A549 (cell line): ENCODE measurements around the gene PDE6D. TPM values are rescaled to one million over a fixed set of nuclear protein-coding genes. Genes with fewer than 3 reads are reported as not detected.

Experiments used
- ATAC-seq, 2 experiments: fragments of 200-7000 bp in 1 of 2; fragments of >200 bp in 1 of 2; cut with Nextera tagmentation in 1 of 2; cut with Tn5 transposase in 1 of 2; 3 replicates each; pipeline versions ENCODE4 v1.8.0 to v1.9.1; 2018 to 2020; ENCODE audit warnings: mild to moderate bottlenecking in 1 of 2, moderate library complexity in 1 of 2
- CTCF ChIA-PET: fragments of 300-600 bp; sonication (Branson Sonifier 250); formaldehyde crosslinking; extraction: SDS; loops from one replicate; lab custom pipeline; 2021; ENCODE audit warnings: antibody characterized with exemption, inconsistent platforms; lab: Yijun Ruan, JAX
- POLR2A ChIA-PET: fragments of 350-600 bp; formaldehyde crosslinking; extraction: SDS; loops from one replicate; lab custom pipeline; 2021; ENCODE audit warnings: antibody characterized with exemption, inconsistent platforms; lab: Yijun Ruan, JAX
- DNase-seq, 2 experiments: peaks; one replicate each; pipeline versions ENCODE4 v3.0.0 to v3.0.0-alpha.2; 2011 to 2016; ENCODE audit warnings: low read depth in 1 of 2, low spot score in 1 of 2
- FAIRE-seq: peaks from 2 replicates; lab custom pipeline; 2011; peaks lifted over from hg19 to GRCh38; lab: Jason Lieb, UNC
- H3K27ac ChIP-seq, 2 experiments: fragments of >200 bp; sonication (Bioruptor Twin); formaldehyde crosslinking; 3 replicates each; pipeline ENCODE4 v1.5.1; 2016 to 2017
- H3K4me1 ChIP-seq: fragments of >200 bp; sonication (Bioruptor Twin); formaldehyde crosslinking; 3 replicates; pipeline ENCODE4 v1.6.1; 2016
- H3K4me2 ChIP-seq: fragments of >200 bp; sonication (Bioruptor Twin); formaldehyde crosslinking; 3 replicates; pipeline ENCODE4 v1.6.1; 2016
- H3K4me3 ChIP-seq: fragments of >200 bp; sonication (Bioruptor Twin); formaldehyde crosslinking; 3 replicates; pipeline ENCODE4 v1.5.1; 2016
- H3K9me3 ChIP-seq: fragments of >200 bp; sonication (Bioruptor Twin); formaldehyde crosslinking; 3 replicates; pipeline ENCODE4 v1.6.1; 2016
- ATOH8 ChIP-seq: fragments of 250-450 bp; sonication (Bioruptor Pico); IDR thresholded peaks from 2 replicates; pipeline ENCODE4 v1.5.0; 2020; ENCODE audit warnings: low read depth, mild to moderate bottlenecking, moderate library complexity
- BHLHE40 ChIP-seq: IDR thresholded peaks from 2 replicates; pipeline ENCODE4 v1.6.1; 2012; ENCODE audit warnings: low read depth, low read length, inconsistent platforms
- CBX8 ChIP-seq: fragments of 200-600 bp; sonication (generic); IDR thresholded peaks from 2 replicates; pipeline ENCODE4 v1.6.1; 2016
- E2F6 ChIP-seq: IDR thresholded peaks from 2 replicates; pipeline ENCODE4 v1.6.1; 2012; ENCODE audit warnings: low read depth, borderline replicate concordance
- ELK1 ChIP-seq: fragments of 150-350 bp; IDR thresholded peaks from 2 replicates; pipeline ENCODE4 v1.6.1; 2014; ENCODE audit warnings: low read depth, mild to moderate bottlenecking, low read length
- ESRRA ChIP-seq: fragments of 150-350 bp; IDR thresholded peaks from 2 replicates; pipeline ENCODE4 v1.6.1; 2014; ENCODE audit warnings: mild to moderate bottlenecking, low read length, borderline replicate concordance
- FOSL2 ChIP-seq, 2 experiments: fragments of 450-650 bp in 1 of 2; fragments of >200 bp in 1 of 2; sonication (Bioruptor Twin) in 1 of 2; formaldehyde crosslinking; IDR thresholded peaks; 2 replicates each; pipeline versions ENCODE4 v1.5.0 to v1.6.1; 2016 to 2020; ENCODE audit warnings: mild to moderate bottlenecking in 1 of 2, moderate library complexity in 1 of 2
- GATA3 ChIP-seq: IDR thresholded peaks from 2 replicates; pipeline ENCODE4 v1.6.1; 2012; ENCODE audit warnings: borderline replicate concordance
- HES2 ChIP-seq: fragments of >200 bp; sonication (Bioruptor Twin); formaldehyde crosslinking; IDR thresholded peaks from 2 replicates; pipeline ENCODE4 v1.6.1; 2016
- HEYL ChIP-seq: fragments of 250-450 bp; sonication (Bioruptor Pico); IDR thresholded peaks from 2 replicates; pipeline ENCODE4 v1.8.0; 2021; ENCODE audit warnings: mild to moderate bottlenecking, moderate library complexity
- MYC ChIP-seq: IDR thresholded peaks from 2 replicates; pipeline ENCODE4 v1.6.1; 2012; ENCODE audit warnings: mild to moderate bottlenecking, inconsistent platforms, low read length, improper control_type of control experiment, borderline replicate concordance
- NPAS2 ChIP-seq: fragments of 250-450 bp; sonication (Bioruptor Pico); IDR thresholded peaks from 2 replicates; pipeline ENCODE4 v1.8.0; 2022; ENCODE audit warnings: mild to moderate bottlenecking, moderate library complexity, borderline replicate concordance
- PBX3 ChIP-seq: IDR thresholded peaks from 2 replicates; pipeline ENCODE4 v1.6.1; 2012
- PHF8 ChIP-seq: fragments of 200-600 bp; sonication (generic); IDR thresholded peaks from 2 replicates; pipeline ENCODE4 v1.6.1; 2016; ENCODE audit warnings: low read depth, mild to moderate bottlenecking, antibody characterized with exemption, moderate library complexity, borderline replicate concordance
- POLR2A ChIP-seq: IDR thresholded peaks from 2 replicates; pipeline ENCODE4 v1.6.1; 2012; ENCODE audit warnings: mild to moderate bottlenecking, low read length
- RAD21 ChIP-seq, 2 experiments: fragments of >200 bp in 1 of 2; sonication (Bioruptor Twin) in 1 of 2; formaldehyde crosslinking in 1 of 2; IDR thresholded peaks in 1 of 2; conservative IDR thresholded peaks in 1 of 2; 2 replicates in 1 of 2; 3 replicates in 1 of 2; pipeline ENCODE4 v1.6.1; 2012 to 2018; ENCODE audit warnings: inconsistent platforms in 1 of 2
- SREBF2 ChIP-seq: fragments of 450-650 bp; IDR thresholded peaks from 2 replicates; pipeline ENCODE4 v1.6.1; 2014; ENCODE audit warnings: mild to moderate bottlenecking, moderate library complexity
- TFCP2L1 ChIP-seq: fragments of 250-450 bp; sonication (Bioruptor Pico); IDR thresholded peaks from 2 replicates; pipeline ENCODE4 v1.5.0; 2021; ENCODE audit warnings: mild to moderate bottlenecking
- TP53 ChIP-seq: fragments of 250-450 bp; sonication (Bioruptor Pico); IDR thresholded peaks from 2 replicates; pipeline ENCODE4 v1.5.0; 2021; ENCODE audit warnings: mild to moderate bottlenecking, moderate library complexity
- ZC3H11A ChIP-seq: fragments of 450-650 bp; IDR thresholded peaks from 2 replicates; pipeline ENCODE4 v1.6.1; 2014; ENCODE audit warnings: antibody characterized with exemption, mild to moderate bottlenecking
- ZSCAN20 ChIP-seq: fragments of 250-450 bp; sonication (Bioruptor Pico); IDR thresholded peaks from 2 replicates; pipeline ENCODE4 v1.8.0; 2022; ENCODE audit warnings: mild to moderate bottlenecking, moderate library complexity
- WGBS: methylation state at CpG from one replicate; pipeline ENCODE4 v1.1.6; 2017; ENCODE audit errors: missing lambda C conversion rate; 5-methylcytosine and 5-hydroxymethylcytosine counted together
- polyA plus RNA-seq, 4 experiments: library from polyadenylated mRNA; depleted of rRNA in 3 of 4; stranded (reverse); fragments of >200 nt; fragmentation: RNase III in 1 of 4; extraction: RNeasy Plus Mini Kit Qiagen cat#74134 plus additional on column Dnase treatment in 1 of 4; gene quantifications; 2 replicates in 3 of 4; 3 replicates in 1 of 4; pipeline ENCODE4 v1.2.3, GENCODE V29; 2011 to 2017

PDE6D gene
- polyA plus RNA-seq, 2 of the 4 experiments (the other 2 are of a cell fraction), result 27.3 to 51.3 TPM

GRCh38 chr2:231720987-231721966, 59.8 kb downstream of the PDE6D start:
- no peak overlapping the region for H3K4me2 ChIP-seq
- DNase-seq (no peak), ATAC-seq (no peak), FAIRE-seq (no peak)
- ChIA-PET CTCF (interaction anchor here (0.6 to 78.4 kb wide), 9 partner anchors 8 to 120 kb away, joined by 3 to 4158 read pairs (median 4); no protein-coding TSS in a partner anchor), POLR2A (interaction anchor here (0.7 kb wide), 1 partner anchor 13 kb away, joined by 3 read pairs; the partner anchor contains the start of gene PTMA)
- no peak overlapping the region for H3K27ac ChIP-seq
- no peaks in the 10 kb centered on the region for H3K9me3 ChIP-seq
- peaks cover 16% of the 10 kb centered on the region for H3K4me1 ChIP-seq
- TF ChIP-seq ATOH8 (CRISPR knock-in tag), result no peak
- TF ChIP-seq FOSL2 (IDR thresholded peaks at IDR 0.05), result no peak
- TF ChIP-seq FOSL2 (CRISPR knock-in tag; IDR thresholded peaks at IDR 0.05), result no peak
- TF ChIP-seq CBX8, result no peak
- no peak for TF ChIP-seq HES2
- no peak overlapping the region for H3K4me3 ChIP-seq
- 75% methylated on average over 7 of the region's 8 CpGs for WGBS

GRCh38 chr2:231720292-231720986, 60.6 kb downstream of the PDE6D start:
- Histone ChIP-seq H3K9me3 (no peaks in the 10 kb centered on the region), H3K4me3 (no peak overlapping the region), H3K4me2 (no peak overlapping the region), H3K4me1 (peaks cover 23% of the 10 kb centered on the region), H3K27ac (no peak overlapping the region)
- ChIA-PET CTCF (interaction anchor here (0.6 to 78.4 kb wide), 6 partner anchors 9 to 119 kb away, joined by 3 to 4158 read pairs (median 3); no protein-coding TSS in a partner anchor), POLR2A (no interaction called here)
- no peak for FAIRE-seq
- TF ChIP-seq CBX8 (no peak), TFCP2L1 (CRISPR knock-in tag) (no peak), TP53 (no peak), RAD21 (conservative IDR thresholded peaks at IDR 0.05 in 1 of 2, IDR thresholded peaks at IDR 0.05 in 1 of 2) (no peak), HES2 (no peak), POLR2A (no peak), ZSCAN20 (CRISPR knock-in tag) (no peak), GATA3 (no peak), PHF8 (no peak), NPAS2 (CRISPR knock-in tag) (no peak), HEYL (CRISPR knock-in tag) (no peak), BHLHE40 (no peak), PBX3 (no peak), ZC3H11A (no peak), SREBF2 (no peak), ESRRA (no peak), E2F6 (no peak), MYC (no peak), ELK1 (no peak)
- DNase-seq, result no peak
- WGBS, result 75% methylated on average over 7 of the region's 7 CpGs
- no peak for ATAC-seq
